KMS-11 (cell line): ENCODE results near the gene BNC2.

Experiments
- H2AFZ ChIP-seq: fragments of 200-600 bp; sonication (generic); 2 replicates; pipeline ENCODE4 v1.6.1; 2016; ENCODE audit warnings: antibody characterized with exemption, mixed run types, low read depth
- H3K27ac ChIP-seq: fragments of 200-600 bp; sonication (generic); 2 replicates; pipeline ENCODE4 v1.6.1; 2016; ENCODE audit warnings: mild to moderate bottlenecking, mixed run types
- H3K27me3 ChIP-seq: fragments of 200-600 bp; sonication (generic); 2 replicates; pipeline ENCODE4 v1.6.1; 2017; ENCODE audit warnings: mild to moderate bottlenecking, low read depth, mixed run types, moderate library complexity; ENCODE audit not compliant: insufficient read depth
- H3K36me3 ChIP-seq: fragments of 200-600 bp; sonication (generic); 2 replicates; pipeline ENCODE4 v1.6.1; 2017; ENCODE audit warnings: mild to moderate bottlenecking, mixed run types; ENCODE audit not compliant: insufficient read depth
- H3K4me1 ChIP-seq: fragments of 200-600 bp; sonication (generic); 2 replicates; pipeline ENCODE4 v1.6.1; 2016; ENCODE audit warnings: mild to moderate bottlenecking, low read depth, mixed run types; ENCODE audit not compliant: poor library complexity, severe bottlenecking
- H3K4me2 ChIP-seq: fragments of 200-600 bp; sonication (generic); 2 replicates; pipeline ENCODE4 v1.7.0; 2016; ENCODE audit warnings: mild to moderate bottlenecking, mixed run types
- H3K4me3 ChIP-seq: fragments of 200-600 bp; sonication (generic); IDR thresholded peaks from 2 replicates; pipeline ENCODE4 v1.6.1; 2017; ENCODE audit warnings: low read depth, low read length, mixed read lengths; ENCODE audit not compliant: insufficient read depth
- H3K79me2 ChIP-seq: fragments of 200-600 bp; sonication (generic); 2 replicates; pipeline ENCODE4 v1.6.1; 2016; ENCODE audit warnings: low read depth, mixed run types; ENCODE audit not compliant: insufficient read depth
- H3K9ac ChIP-seq: fragments of 200-600 bp; sonication (generic); 2 replicates; pipeline ENCODE4 v1.6.1; 2016; ENCODE audit warnings: mild to moderate bottlenecking, mixed run types
- H4K20me1 ChIP-seq: fragments of 200-600 bp; sonication (generic); 2 replicates; pipeline ENCODE4 v1.6.1; 2016; ENCODE audit warnings: mild to moderate bottlenecking, mixed run types; ENCODE audit not compliant: insufficient read depth
- CTCF ChIP-seq: fragments of 200-600 bp; sonication (generic); conservative IDR thresholded peaks from 2 replicates; pipeline ENCODE4 v1.6.1; 2017; ENCODE audit warnings: low read depth, mild to moderate bottlenecking, antibody characterized with exemption, low read length, moderate library complexity, mixed read lengths

BNC2 gene

GRCh38 chr9:16705111-16705604 lies 165.3 kb downstream of the BNC2 start:
- Histone ChIP-seq H3K9ac (no peak overlapping the region), H3K27me3 (no peaks in the 10 kb centered on the region), H3K4me2 (no peak overlapping the region), H3K36me3 (no peaks in the 10 kb centered on the region), H3K79me2 (no peaks in the 10 kb centered on the region), H3K27ac (no peak overlapping the region), H3K4me1 (no peaks in the 10 kb centered on the region), H4K20me1 (no peaks in the 10 kb centered on the region), H2AFZ (no peak overlapping the region), H3K4me3 (no peak overlapping the region)
- no peak for TF ChIP-seq CTCF

GRCh38 chr9:16704116-16705110 lies 166.1 kb downstream of the BNC2 start:
- Histone ChIP-seq H3K27ac (no peak overlapping the region), H3K4me2 (no peak overlapping the region), H2AFZ (no peak overlapping the region), H4K20me1 (no peaks in the 10 kb centered on the region), H3K79me2 (no peaks in the 10 kb centered on the region), H3K9ac (no peak overlapping the region), H3K36me3 (no peaks in the 10 kb centered on the region), H3K4me1 (no peaks in the 10 kb centered on the region), H3K4me3 (no peak overlapping the region), H3K27me3 (no peaks in the 10 kb centered on the region)
- TF ChIP-seq CTCF = no peak

- Histone ChIP-seq H3K9ac (no peak overlapping the region), H3K27ac (no peak overlapping the region), H3K4me3 (no peak overlapping the region), H3K79me2 (no peaks in the 10 kb centered on the region), H3K4me1 (no peaks in the 10 kb centered on the region), H4K20me1 (no peaks in the 10 kb centered on the region), H3K27me3 (no peaks in the 10 kb centered on the region), H3K4me2 (no peak overlapping the region), H2AFZ (no peak overlapping the region), H3K36me3 (no peaks in the 10 kb centered on the region)
- no peak for TF ChIP-seq CTCF
Measured at GRCh38 chr9:16701347-16701746, 169.1 kb downstream of the BNC2 start.

- H3K4me2 ChIP-seq = no peak overlapping the region
- H3K4me1 ChIP-seq = no peaks in the 10 kb centered on the region
- H3K79me2 ChIP-seq = no peaks in the 10 kb centered on the region
- no peaks in the 10 kb centered on the region for H4K20me1 ChIP-seq
- H3K36me3 ChIP-seq = no peaks in the 10 kb centered on the region
- no peak overlapping the region for H3K27ac ChIP-seq
- H3K4me3 ChIP-seq = no peak overlapping the region
- no peak overlapping the region for H3K9ac ChIP-seq
- H3K27me3 ChIP-seq = no peaks in the 10 kb centered on the region
- no peak overlapping the region for H2AFZ ChIP-seq
- TF ChIP-seq CTCF = no peak
Measured at GRCh38 chr9:16693616-16694015, 176.9 kb downstream of the BNC2 start.
